HG03135 (cell line): ENCODE results near the gene ASPDH.

Experiments
- ATAC-seq: cut with Tn5 transposase; IDR thresholded peaks from one replicate; pipeline ENCODE4 v1.9.1; 2021; ENCODE audit warnings: mild to moderate bottlenecking, moderate library complexity; ENCODE audit not compliant: unreplicated experiment

Gene ASPDH

DNA sequence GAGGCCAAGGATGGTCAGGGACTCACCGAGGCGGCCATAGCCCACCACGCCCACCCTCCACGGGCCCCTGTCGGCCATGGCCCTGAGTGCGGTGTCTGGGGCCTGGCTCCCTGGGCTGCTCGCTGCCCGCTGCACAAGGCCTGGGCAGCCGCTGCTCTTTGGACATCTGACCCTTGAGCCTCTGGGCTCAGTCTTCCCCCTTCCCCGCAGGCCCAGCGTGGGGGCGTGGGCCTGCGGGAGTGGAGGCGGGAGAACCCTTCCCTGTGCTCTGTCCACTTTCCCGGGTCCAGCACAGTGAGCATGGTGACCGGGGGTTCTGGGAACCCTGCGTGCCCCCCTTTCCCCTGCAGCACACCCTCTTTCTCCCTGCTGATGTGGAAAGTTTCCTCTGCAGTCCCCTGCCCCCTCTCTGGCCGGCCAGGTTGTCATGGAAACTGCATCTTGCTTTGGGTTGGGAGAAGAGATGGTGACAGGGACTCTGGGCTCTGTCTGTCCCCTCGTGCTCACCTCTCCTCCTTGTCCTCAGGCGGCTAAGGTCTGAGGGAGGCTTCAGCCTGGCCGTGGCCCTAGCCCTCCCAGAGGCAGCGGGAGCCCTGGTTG, at the start of gene ASPDH:
TSS of gene ASPDH (minus strand) at position 168 of the 600 bp plus-strand sequence. CDS start at position 78, 90 bp downstream.
- ATAC-seq: no peak

GRCh38 chr19:50562996-50563395, 49.3 kb upstream of the ASPDH start:
- ATAC-seq: no peak

DNA sequence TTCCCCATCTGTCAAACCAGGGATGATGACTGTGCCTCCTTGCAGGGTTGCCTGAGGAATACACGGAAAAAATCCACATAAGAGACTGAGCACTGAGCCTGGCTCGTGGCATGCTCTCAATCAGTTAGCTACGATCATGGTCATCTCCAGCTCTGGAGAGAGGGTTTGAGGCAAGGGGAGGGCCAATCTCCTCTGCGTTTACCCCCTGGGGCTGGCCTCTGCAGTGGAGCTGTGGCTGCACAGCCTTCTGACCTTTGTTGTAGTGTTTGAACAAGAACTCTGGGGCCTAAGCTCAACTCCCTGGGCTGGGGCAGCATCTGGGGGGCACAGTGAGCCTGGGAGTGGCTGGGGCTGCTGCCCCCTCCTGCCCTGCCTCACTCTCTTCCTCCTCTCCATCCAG, 48.6 kb upstream of the ASPDH start:
- ATAC-seq: no peak

DNA sequence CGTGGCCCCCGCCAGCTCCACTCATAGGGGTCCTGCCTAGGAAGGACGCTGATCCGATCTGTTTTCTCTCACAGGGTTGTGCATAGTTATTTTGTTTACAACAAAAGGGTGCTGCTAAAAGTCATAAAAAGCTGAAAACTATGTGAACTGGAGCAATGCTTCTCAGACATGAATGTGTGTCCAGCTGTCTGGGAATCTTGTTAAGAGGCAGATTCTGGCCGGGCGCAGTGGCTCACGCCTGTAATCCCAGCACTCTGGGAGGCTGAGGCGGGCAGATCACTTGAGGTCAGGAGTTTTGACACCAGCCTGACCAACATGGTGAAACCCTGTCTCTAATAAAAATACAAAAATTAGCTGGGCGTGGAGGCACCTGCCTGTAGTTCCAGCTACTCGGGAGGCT, 45.9 kb upstream of the ASPDH start:
- no peak for ATAC-seq

DNA sequence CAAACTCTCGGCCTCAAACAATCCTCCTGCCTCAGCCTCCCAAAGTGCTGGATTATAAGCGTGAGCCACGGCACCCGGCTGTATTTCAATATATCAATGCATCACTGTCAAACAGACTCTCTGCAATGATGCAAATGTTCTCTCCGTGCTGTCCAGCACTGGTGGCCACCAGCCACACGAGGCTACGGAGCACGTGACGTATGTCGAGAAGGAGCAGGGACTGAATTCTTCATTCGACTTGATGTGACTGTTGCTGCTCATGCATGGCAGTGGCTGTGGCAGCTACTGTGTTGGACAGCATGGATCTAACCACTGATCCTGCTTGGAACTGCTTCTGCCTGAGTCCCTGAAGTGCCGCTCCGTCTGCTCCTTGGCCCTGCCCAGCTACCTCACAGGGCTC, 44.7 kb upstream of the ASPDH start:
- ATAC-seq: no peak

DNA sequence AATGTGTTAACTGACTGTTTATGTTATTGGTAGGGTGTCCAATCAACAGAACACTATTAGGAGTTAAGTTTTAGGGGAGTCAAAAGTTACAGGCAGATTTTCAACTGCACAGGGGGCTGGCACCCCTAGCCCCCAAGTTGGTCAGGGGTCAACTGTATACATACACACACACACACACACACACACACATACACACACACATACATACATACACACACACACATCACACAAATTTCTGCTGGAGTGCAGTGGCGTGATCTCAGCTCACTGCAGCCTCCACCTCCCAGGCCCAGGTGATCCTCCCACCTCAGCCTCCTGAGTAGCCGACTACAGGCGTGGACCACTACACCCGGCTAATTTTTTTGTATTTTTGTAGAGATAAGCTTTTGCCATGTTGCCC, 44.3 kb upstream of the ASPDH start:
- no peak for ATAC-seq

GRCh38 chr19:50557009-50557613, 43.4 kb upstream of the ASPDH start:
- no peak for ATAC-seq

DNA sequence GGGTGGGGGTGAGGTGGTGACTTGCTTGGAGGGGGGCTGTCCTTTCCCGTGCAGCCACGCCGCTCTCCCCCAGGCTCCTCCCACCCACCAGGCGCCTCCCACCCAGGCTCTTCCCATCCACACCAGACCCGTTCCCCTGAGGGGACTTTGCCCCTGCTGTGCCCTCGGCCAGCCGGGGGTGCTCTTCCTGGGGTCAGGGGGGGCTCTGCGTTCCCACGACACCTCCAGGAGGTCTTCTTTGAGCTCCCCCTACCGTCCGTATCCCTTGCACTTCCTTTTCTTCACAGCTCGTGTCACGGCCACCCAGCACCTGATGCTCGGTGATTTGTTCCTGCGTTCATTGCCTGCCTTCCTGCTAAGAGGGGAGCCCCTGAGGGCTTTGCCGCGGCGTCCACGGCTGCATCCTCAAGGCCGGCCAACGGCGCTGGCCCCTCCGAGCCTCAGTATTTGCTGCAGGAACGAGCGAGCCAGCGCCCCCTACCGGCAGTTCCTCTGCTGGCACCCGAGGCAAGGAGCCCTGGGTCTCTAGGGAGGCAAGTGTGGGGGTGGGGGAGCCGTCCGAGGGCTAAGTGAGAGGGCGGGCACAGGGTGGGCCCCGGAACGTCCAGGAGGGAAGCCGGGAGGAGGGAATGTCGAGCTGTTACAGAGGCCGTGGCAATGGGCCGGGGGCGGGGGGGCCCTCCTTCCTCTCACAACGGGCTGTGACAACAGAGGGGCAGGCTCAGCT, 42.7 kb upstream of the ASPDH start:
- no peak for ATAC-seq

GRCh38 chr19:50555450-50556281, 42.0 kb upstream of the ASPDH start:
- ATAC-seq: no peak

- no peak for ATAC-seq
These were observed 41.3 kb upstream of the ASPDH start for GRCh38 chr19:50555033-50555432.

DNA sequence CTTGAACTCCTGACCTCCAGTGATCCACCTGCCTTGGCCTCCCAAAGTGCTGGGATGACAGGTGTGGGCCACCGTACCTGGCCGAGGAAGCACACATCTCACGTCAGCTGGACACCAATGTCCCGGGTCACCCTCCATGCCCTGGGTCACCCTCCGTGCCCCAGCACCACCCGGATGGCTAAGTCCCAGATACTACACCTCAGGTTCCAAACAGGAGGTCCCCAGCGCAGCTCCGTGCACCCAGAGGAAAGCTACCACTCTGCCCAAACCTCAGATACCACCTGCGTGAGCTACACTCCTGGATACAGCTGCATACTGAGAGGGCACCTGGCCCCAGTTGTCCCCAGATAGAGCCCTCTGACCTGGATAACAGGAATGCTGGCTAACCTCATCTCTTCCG, 40.5 kb upstream of the ASPDH start:
- ATAC-seq: no peak

DNA sequence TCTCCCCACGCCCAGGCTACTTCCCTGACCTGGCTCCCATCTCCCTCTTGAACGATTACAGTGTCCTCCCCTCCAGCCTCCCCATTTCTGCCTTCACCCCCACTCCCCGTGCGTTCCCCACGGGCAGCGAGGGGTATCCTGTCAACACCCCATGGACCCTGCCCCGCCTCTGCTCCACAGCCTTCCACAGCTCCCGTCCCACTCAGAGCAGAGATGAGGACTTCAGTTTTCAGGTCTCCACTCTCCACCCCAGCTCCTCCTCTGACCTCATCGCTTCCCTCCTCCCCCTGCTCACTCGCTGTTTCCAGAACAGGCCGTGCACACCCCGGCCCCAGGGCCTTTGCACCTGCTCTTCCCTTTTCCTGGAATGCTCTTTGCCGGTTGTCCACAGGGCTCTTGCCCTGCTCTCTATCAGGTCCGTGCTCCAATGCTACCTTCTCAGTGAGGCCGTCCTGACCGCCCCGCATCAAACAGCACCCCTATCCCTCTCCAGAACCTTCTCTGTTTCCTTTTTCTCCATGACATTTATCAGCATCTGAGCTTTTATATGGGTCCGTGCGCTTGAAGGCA, 39.5 kb upstream of the ASPDH start:
- ATAC-seq: no peak

DNA sequence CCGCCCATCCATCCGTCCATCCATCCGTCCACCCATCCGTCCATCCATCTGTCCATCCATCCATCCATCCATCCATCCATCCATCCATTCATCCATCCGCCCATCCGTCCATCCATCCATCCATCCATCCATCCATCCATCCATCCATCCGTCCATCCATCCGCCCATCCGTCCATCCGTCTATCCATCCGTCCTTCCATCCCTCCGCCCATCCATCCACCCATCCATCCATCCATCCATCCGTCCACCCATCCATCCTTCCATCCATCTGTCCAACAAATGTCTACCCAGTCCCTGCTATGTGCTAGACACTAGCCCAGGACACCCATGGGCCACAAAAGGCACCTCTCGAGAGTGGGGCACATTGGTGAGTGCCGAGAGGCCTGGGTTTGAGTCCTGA, 38.8 kb upstream of the ASPDH start:
- no peak for ATAC-seq

GRCh38 chr19:50551715-50552187, 38.0 kb upstream of the ASPDH start:
- ATAC-seq: no peak

GRCh38 chr19:50551034-50551714, 37.5 kb upstream of the ASPDH start:
- no peak for ATAC-seq

DNA sequence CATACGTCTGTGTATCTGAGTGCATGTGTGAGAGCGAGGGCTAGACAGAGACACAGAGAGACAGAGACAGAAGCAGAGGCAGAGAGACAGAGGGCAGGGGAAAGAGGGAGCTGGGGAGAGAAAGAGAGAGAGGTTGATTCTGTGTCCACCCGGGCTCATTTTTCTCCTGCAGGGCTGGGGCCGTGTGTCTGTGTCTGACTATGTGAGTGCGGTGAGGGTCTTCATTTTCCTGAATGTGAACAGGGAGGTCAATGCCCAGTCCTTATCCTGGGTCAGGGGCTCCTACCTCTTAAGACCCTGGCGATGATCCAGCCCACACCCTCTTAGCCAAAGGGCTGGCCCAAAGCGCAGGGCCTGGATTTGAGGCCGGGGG, 36.9 kb upstream of the ASPDH start:
- no peak for ATAC-seq

- ATAC-seq: no peak
These were observed 36.3 kb upstream of the ASPDH start for GRCh38 chr19:50549927-50550593.

DNA sequence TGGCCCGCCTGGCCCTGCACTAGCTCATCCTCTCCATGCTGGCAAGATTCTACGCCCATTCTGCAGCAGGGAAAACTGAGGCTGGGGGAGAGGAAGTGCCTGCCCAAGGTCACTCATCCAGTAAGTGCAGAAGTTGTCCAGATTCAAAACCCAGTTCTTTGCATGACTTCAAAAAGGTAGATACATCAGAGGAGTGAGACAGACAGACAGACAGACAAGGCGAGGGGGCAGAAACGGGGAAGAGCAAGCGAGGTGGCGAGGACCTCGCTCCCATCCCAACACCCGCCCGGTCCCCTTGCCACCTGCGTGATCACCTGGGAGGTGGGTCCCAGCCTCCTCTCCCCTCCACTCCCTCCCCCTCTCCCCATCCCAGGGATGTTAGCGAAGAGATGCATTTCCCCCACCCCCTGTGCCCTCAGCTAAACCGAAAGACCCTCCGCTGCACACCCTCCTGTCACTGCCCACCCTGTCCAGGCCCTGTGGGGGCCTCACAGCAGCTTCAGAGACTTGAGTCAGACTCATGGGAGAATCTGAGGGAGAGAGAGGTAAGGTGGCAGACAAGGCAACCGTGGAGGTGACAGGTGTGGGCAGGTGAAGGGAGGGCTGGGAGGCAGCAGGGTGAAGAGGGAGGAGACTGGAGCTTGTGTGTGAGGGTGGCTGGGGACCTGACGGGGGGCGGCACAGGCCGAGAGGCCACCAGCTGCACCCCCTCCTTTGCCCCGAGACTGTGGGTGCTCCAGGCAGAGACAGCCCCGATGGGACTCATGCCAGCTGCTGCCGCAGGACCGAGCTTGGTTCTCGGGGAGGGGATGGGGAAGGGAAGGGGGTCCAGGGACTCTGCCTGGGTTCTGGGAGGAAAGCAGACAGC, 35.6 kb upstream of the ASPDH start:
- no peak for ATAC-seq
